SK-N-SH (cell line): ENCODE measurements around the gene SIDT2. TPM values are rescaled to one million over a fixed set of nuclear protein-coding genes. Genes with fewer than 3 reads are reported as not detected.
A peak's percentile ranks its signal among the peaks of the same experiment; 100 is the strongest.

Experiments
- CTCF ChIA-PET: fragments of 300-600, 350-600 bp; formaldehyde crosslinking; extraction: SDS; loops from one replicate; lab custom pipeline; 2021; lab: Yijun Ruan, JAX
- POLR2A ChIA-PET: fragments of 350-600 bp; sonication (Branson Sonifier 250); formaldehyde crosslinking; extraction: SDS; loops from one replicate; lab custom pipeline; 2020; ENCODE audit warnings: antibody characterized with exemption, inconsistent platforms; lab: Yijun Ruan, JAX
- DNase-seq: peaks from one replicate; pipeline ENCODE4 v3.0.0; 2012
- H2AFZ ChIP-seq: fragments of 200-600 bp; sonication (generic); 2 replicates; pipeline ENCODE4 v1.8.1; 2016; ENCODE audit warnings: antibody characterized with exemption, mild to moderate bottlenecking, low read depth
- H3F3A ChIP-seq: fragments of 200-600 bp; sonication (generic); replicated peaks from 2 replicates; pipeline ENCODE3; 2016; ENCODE audit warnings: antibody characterized with exemption, mild to moderate bottlenecking; ENCODE audit not compliant: insufficient read depth
- H3K27ac ChIP-seq, 2 experiments: fragments of 200-500 bp in 1 of 2; fragments of 200-600 bp in 1 of 2; sonication (Bioruptor generic) in 1 of 2; sonication (generic), shearing (Covaris generic) in 1 of 2; 2 replicates each; pipeline versions ENCODE4 v1.5.1 to v1.6.1; 2014 to 2016; ENCODE audit warnings: low read depth in 2 of 2, inconsistent platforms in 1 of 2, low read length in 1 of 2, mild to moderate bottlenecking in 1 of 2, mixed read lengths in 1 of 2
- H3K27me3 ChIP-seq: fragments of 200-600 bp; sonication (generic), shearing (Covaris generic); 2 replicates; pipeline ENCODE4 v1.6.1; 2016; ENCODE audit warnings: mixed run types; ENCODE audit not compliant: insufficient read depth
- H3K36me3 ChIP-seq, 2 experiments: fragments of 200-500 bp in 1 of 2; fragments of 200-600 bp in 1 of 2; sonication (Bioruptor generic) in 1 of 2; sonication (generic) in 1 of 2; replicated peaks in 1 of 2; 2 replicates each; pipeline versions ENCODE3 to v1.5.1; 2014 to 2016; ENCODE audit warnings: low read length in 1 of 2, mild to moderate bottlenecking in 1 of 2; ENCODE audit not compliant: insufficient read depth in 2 of 2, control insufficient read depth in 1 of 2
- H3K4me1 ChIP-seq, 2 experiments: fragments of 200-500 bp in 1 of 2; fragments of 200-600 bp in 1 of 2; sonication (Bioruptor generic) in 1 of 2; sonication (generic), shearing (Covaris generic) in 1 of 2; 2 replicates each; pipeline versions ENCODE4 v1.5.1 to v1.6.1; 2014 to 2016; ENCODE audit warnings: low read depth in 1 of 2, low read length in 1 of 2, mixed run types in 1 of 2; ENCODE audit not compliant: insufficient read depth in 2 of 2, control insufficient read depth in 1 of 2
- H3K4me2 ChIP-seq: fragments of 200-600 bp; sonication (generic), shearing (Covaris generic); 2 replicates; pipeline ENCODE4 v1.6.1; 2017; ENCODE audit warnings: mixed run types
- H3K4me3 ChIP-seq, 2 experiments: fragments of 200-500 bp in 1 of 2; fragments of 200-600 bp in 1 of 2; sonication (Bioruptor generic) in 1 of 2; sonication (generic), shearing (Covaris generic) in 1 of 2; 2 replicates each; pipeline versions ENCODE4 v1.5.1 to v1.8.1; 2014 to 2016; ENCODE audit warnings: low read depth in 2 of 2, inconsistent platforms in 1 of 2, low read length in 1 of 2, mild to moderate bottlenecking in 1 of 2, mixed read lengths in 1 of 2, moderate library complexity in 1 of 2
- H3K79me2 ChIP-seq: fragments of 200-600 bp; sonication (generic); 2 replicates; pipeline ENCODE4 v1.8.1; 2017; ENCODE audit warnings: mild to moderate bottlenecking; ENCODE audit not compliant: insufficient read depth
- H3K9ac ChIP-seq: fragments of 200-600 bp; sonication (generic); 2 replicates; pipeline ENCODE4 v1.6.1; 2017; ENCODE audit warnings: mixed run types
- H3K9me2 ChIP-seq: fragments of 200-600 bp; sonication (generic); 2 replicates; pipeline ENCODE4 v1.6.1; 2017; ENCODE audit warnings: mixed run types
- H3K9me3 ChIP-seq: fragments of 200-600 bp; sonication (generic); 2 replicates; pipeline ENCODE4 v1.6.1; 2017; ENCODE audit warnings: mixed run types, mild to moderate bottlenecking, moderate library complexity
- H4K20me1 ChIP-seq: fragments of 200-600 bp; sonication (generic); 2 replicates; pipeline ENCODE4 v1.6.1; 2017; ENCODE audit warnings: mild to moderate bottlenecking, mixed run types; ENCODE audit not compliant: insufficient read depth
- CHD2 ChIP-seq: fragments of 150-350 bp; IDR thresholded peaks from 2 replicates; pipeline ENCODE4 v1.6.1; 2018; ENCODE audit warnings: low read length; ENCODE audit not compliant: partially characterized antibody
- FOSL2 ChIP-seq: IDR thresholded peaks from 2 replicates; pipeline ENCODE4 v1.4.0; 2012; ENCODE audit warnings: low read depth, mild to moderate bottlenecking, moderate library complexity, borderline replicate concordance
- FOXJ3 ChIP-seq: sonication (generic); formaldehyde crosslinking; IDR thresholded peaks from 2 replicates; pipeline ENCODE4 v1.5.1; 2020; ENCODE audit warnings: mild to moderate bottlenecking, missing genetic modification reagents
- GABPA ChIP-seq: IDR thresholded peaks from 2 replicates; pipeline ENCODE4 v1.4.0; 2012; ENCODE audit warnings: low read depth, mild to moderate bottlenecking
- GATA2 ChIP-seq: sonication (generic); formaldehyde crosslinking; IDR thresholded peaks from 2 replicates; pipeline ENCODE4 v1.5.0; 2020; ENCODE audit warnings: mild to moderate bottlenecking, missing genetic modification reagents
- JUND ChIP-seq: IDR thresholded peaks from 2 replicates; pipeline ENCODE4 v1.4.0; 2012
- MXI1 ChIP-seq: IDR thresholded peaks from 2 replicates; pipeline ENCODE4 v1.6.1; 2012; ENCODE audit warnings: mild to moderate bottlenecking, low read depth, low read length, improper control_type of control experiment
- POLR2AphosphoS5 ChIP-seq: IDR thresholded peaks from 2 replicates; pipeline ENCODE4 v1.6.1; 2012; ENCODE audit warnings: low read depth, low read length
- SIN3A ChIP-seq: IDR thresholded peaks from 2 replicates; pipeline ENCODE4 v1.6.1; 2012; ENCODE audit warnings: low read depth, mild to moderate bottlenecking, low read length, moderate library complexity, borderline replicate concordance
- TEAD4 ChIP-seq: IDR thresholded peaks from 2 replicates; pipeline ENCODE4 v1.4.0; 2012; ENCODE audit warnings: mild to moderate bottlenecking, borderline replicate concordance; ENCODE audit not compliant: insufficient read depth
- YY1 ChIP-seq: IDR thresholded peaks from 2 replicates; pipeline ENCODE4 v1.4.0; 2012; ENCODE audit warnings: low read depth, mild to moderate bottlenecking
- WGBS: methylation state at CpG from one replicate; pipeline ENCODE4 v1.1.6; 2017; ENCODE audit warnings: low lambda C conversion rate; 5-methylcytosine and 5-hydroxymethylcytosine counted together
- polyA plus RNA-seq, 3 experiments: library from polyadenylated mRNA; depleted of rRNA; stranded (reverse); fragments of >200 nt; gene quantifications; 2 replicates each; pipeline ENCODE4 v1.2.3, GENCODE V29; 2012
- TF ChIP-seq, protein P1 (sequence below): IDR thresholded peaks from 2 replicates; pipeline ENCODE4 v1.4.0; 2012; ENCODE audit warnings: low read depth
- TF ChIP-seq, protein P2 (sequence below): IDR thresholded peaks from 2 replicates; pipeline ENCODE4 v1.6.1; 2012; ENCODE audit warnings: mild to moderate bottlenecking, low read depth, low read length, moderate library complexity
- TF ChIP-seq, protein P3 (sequence below): fragments of 150-350 bp; IDR thresholded peaks from 2 replicates; pipeline ENCODE4 v1.6.1; 2017; ENCODE audit warnings: antibody characterized with exemption, low read length, low read depth, borderline replicate concordance
- TF ChIP-seq, protein P4 (sequence below): fragments of 200-600 bp; sonication (generic); IDR thresholded peaks from 2 replicates; pipeline ENCODE4 v1.6.1; 2017; ENCODE audit warnings: antibody characterized with exemption, mild to moderate bottlenecking, moderate library complexity
- TF ChIP-seq, protein P5 (sequence below): fragments of 150-350 bp; IDR thresholded peaks from 2 replicates; pipeline ENCODE4 v1.6.1; 2016; ENCODE audit warnings: mild to moderate bottlenecking, low read depth, low read length

SIDT2 gene
- polyA plus RNA-seq, 1 of the 3 experiments (the other 2 are of a cell fraction): 17.5 TPM

DNA sequence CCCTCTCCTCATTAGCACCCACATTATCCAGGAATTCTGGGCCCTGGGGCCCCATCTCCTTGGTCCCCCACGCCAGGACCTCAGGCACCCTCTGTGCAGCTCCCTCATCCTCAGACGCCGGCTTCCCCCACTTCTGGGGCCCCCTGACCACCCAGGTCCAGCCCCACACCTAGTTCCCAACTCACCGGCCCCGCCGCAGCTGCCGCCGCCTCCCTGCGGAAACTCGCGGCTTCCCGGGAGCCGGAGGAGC, 53.2 kb downstream of the SIDT2 start, which contains the start of gene PCSK7:
Gene PCSK7 (minus strand): TSS at position 232 of the 250 bp plus-strand sequence. CDS start 2,229 bp downstream, outside the sequence.
- Histone ChIP-seq H3K36me3 (peaks cover 11 to 37% of the 10 kb centered on the region in 2 experiments), H3K9me3 (no peaks in the 10 kb centered on the region), H3K27ac (peak within 1 kb of the TSS; percentile 83 to 93), H3F3A (peaks cover 15% of the 10 kb centered on the region), H3K9me2 (no peaks in the 10 kb centered on the region), H3K9ac (peak within 1 kb of the TSS; percentile 87), H3K4me1 (peaks cover 9 to 22% of the 10 kb centered on the region in 2 experiments; a peak in 3 of 4 replicates), H3K27me3 (no peaks in the 10 kb centered on the region), H3K79me2 (peaks cover 68% of the 10 kb centered on the region), H2AFZ (peak within 1 kb of the TSS; percentile 100), H3K4me3 (peak within 1 kb of the TSS; percentile 96 to 99), H3K4me2 (peak within 1 kb of the TSS; percentile 98), H4K20me1 (peaks cover 3% of the 10 kb centered on the region; the same call in 1 of the 2 replicates)
- TF ChIP-seq, protein P1, sequence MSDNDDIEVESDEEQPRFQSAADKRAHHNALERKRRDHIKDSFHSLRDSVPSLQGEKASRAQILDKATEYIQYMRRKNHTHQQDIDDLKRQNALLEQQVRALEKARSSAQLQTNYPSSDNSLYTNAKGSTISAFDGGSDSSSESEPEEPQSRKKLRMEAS: 0 out of 2 replicates have a peak, but pooled peaks have one; percentile 28
- TF ChIP-seq YY1 (no peak), TEAD4 (no peak), MXI1 (peak; percentile 78), GABPA (peak; percentile 76)
- TF ChIP-seq, protein P2, sequence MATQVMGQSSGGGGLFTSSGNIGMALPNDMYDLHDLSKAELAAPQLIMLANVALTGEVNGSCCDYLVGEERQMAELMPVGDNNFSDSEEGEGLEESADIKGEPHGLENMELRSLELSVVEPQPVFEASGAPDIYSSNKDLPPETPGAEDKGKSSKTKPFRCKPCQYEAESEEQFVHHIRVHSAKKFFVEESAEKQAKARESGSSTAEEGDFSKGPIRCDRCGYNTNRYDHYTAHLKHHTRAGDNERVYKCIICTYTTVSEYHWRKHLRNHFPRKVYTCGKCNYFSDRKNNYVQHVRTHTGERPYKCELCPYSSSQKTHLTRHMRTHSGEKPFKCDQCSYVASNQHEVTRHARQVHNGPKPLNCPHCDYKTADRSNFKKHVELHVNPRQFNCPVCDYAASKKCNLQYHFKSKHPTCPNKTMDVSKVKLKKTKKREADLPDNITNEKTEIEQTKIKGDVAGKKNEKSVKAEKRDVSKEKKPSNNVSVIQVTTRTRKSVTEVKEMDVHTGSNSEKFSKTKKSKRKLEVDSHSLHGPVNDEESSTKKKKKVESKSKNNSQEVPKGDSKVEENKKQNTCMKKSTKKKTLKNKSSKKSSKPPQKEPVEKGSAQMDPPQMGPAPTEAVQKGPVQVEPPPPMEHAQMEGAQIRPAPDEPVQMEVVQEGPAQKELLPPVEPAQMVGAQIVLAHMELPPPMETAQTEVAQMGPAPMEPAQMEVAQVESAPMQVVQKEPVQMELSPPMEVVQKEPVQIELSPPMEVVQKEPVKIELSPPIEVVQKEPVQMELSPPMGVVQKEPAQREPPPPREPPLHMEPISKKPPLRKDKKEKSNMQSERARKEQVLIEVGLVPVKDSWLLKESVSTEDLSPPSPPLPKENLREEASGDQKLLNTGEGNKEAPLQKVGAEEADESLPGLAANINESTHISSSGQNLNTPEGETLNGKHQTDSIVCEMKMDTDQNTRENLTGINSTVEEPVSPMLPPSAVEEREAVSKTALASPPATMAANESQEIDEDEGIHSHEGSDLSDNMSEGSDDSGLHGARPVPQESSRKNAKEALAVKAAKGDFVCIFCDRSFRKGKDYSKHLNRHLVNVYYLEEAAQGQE: no peak
- 0% methylated on average over 1 of the region's 13 CpGs for WGBS
- DNase-seq: no peak
- CTCF ChIA-PET: interaction anchor here (0.6 to 3.0 kb wide), 19 partner anchors 10 to 440 kb away, joined by 3 to 21 read pairs (median 3); partner anchors contain the start of genes APOA5, BACE1-AS, PAFAH1B2 and SIDT2
- POLR2A ChIA-PET: interaction anchor here (0.9 to 1.2 kb wide), 4 partner anchors 9 to 96 kb away, joined by 3 to 4 read pairs (median 4); partner anchors contain the start of gene CEP164

DNA sequence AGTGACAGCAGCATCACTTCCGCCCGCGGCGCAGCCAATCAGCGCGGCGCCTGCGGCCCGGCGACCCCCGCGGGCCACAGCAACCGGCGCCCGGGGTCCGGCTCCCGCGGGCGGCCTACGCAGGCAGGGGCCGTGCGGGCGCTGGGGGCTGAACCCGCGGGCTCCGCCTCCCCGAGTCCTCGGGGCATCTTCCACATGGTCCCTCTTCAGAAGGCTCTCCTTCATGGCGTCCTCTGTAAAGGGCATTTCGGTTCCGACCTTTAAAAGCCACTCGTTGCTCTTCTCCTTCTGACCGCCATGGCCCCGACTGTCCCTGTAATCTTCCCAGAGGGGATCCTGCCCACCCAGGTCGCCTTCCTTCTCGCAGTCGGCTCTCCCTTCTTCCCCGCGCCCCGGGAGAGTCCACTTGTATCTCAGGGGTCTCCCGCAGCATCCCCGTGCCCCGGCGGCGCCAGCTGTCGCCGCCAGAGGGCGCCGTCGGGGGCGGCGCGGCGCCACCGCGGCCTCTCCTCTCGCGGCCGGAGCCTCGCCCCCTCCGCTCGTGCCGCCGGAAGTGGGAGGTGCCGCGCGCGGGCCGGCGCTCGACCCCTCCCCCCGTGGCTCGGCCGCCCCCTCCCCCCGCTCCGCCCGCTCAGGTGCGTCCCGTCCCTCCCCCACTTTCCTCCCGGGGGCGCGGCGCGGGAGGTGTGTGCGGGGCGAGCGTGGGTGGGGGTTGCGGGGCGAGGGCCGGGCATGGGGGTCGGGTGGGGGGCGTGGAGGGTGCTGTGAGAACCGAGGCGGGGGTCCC, 53.7 kb downstream of the SIDT2 start, which contains the start of gene RNF214:
Gene RNF214 (plus strand): TSS at position 580 of the 787 bp plus-strand sequence. CDS start 1,602 bp downstream, outside the sequence.
- Histone ChIP-seq H3K9ac (peak within 1 kb of the TSS; percentile 87), H3K4me1 (peaks cover 9 to 22% of the 10 kb centered on the region in 2 experiments; a peak in 3 of 4 replicates), H3K4me3 (peak within 1 kb of the TSS; percentile 96 to 99), H4K20me1 (peaks cover 3% of the 10 kb centered on the region; the same call in 1 of the 2 replicates), H3K4me2 (peak within 1 kb of the TSS; percentile 98), H3K36me3 (peaks cover 11 to 32% of the 10 kb centered on the region in 2 experiments), H2AFZ (peak within 1 kb of the TSS; percentile 100), H3K79me2 (peaks cover 71% of the 10 kb centered on the region), H3K9me2 (no peaks in the 10 kb centered on the region), H3F3A (peaks cover 12% of the 10 kb centered on the region), H3K9me3 (no peaks in the 10 kb centered on the region), H3K27ac (peak within 1 kb of the TSS; percentile 83 to 93), H3K27me3 (no peaks in the 10 kb centered on the region)
- POLR2A ChIA-PET: interaction anchor here (0.7 to 1.2 kb wide), 6 partner anchors 9 to 460 kb away, joined by 3 to 4 read pairs (median 4); partner anchors contain the start of genes BUD13 and CEP164
- CTCF ChIA-PET: interaction anchor here (0.6 to 3.0 kb wide), 18 partner anchors 9 to 441 kb away, joined by 3 to 21 read pairs (median 3); partner anchors contain the start of genes APOA5, BACE1-AS, PAFAH1B2 and SIDT2
- DNase-seq: peak; percentile 99
- WGBS: 0% methylated on average over 22 of the region's 94 CpGs
- peak; percentile 68 for TF ChIP-seq CHD2
- TF ChIP-seq, protein P3, sequence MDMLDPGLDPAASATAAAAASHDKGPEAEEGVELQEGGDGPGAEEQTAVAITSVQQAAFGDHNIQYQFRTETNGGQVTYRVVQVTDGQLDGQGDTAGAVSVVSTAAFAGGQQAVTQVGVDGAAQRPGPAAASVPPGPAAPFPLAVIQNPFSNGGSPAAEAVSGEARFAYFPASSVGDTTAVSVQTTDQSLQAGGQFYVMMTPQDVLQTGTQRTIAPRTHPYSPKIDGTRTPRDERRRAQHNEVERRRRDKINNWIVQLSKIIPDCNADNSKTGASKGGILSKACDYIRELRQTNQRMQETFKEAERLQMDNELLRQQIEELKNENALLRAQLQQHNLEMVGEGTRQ: no peak
- TF ChIP-seq, protein P4, sequence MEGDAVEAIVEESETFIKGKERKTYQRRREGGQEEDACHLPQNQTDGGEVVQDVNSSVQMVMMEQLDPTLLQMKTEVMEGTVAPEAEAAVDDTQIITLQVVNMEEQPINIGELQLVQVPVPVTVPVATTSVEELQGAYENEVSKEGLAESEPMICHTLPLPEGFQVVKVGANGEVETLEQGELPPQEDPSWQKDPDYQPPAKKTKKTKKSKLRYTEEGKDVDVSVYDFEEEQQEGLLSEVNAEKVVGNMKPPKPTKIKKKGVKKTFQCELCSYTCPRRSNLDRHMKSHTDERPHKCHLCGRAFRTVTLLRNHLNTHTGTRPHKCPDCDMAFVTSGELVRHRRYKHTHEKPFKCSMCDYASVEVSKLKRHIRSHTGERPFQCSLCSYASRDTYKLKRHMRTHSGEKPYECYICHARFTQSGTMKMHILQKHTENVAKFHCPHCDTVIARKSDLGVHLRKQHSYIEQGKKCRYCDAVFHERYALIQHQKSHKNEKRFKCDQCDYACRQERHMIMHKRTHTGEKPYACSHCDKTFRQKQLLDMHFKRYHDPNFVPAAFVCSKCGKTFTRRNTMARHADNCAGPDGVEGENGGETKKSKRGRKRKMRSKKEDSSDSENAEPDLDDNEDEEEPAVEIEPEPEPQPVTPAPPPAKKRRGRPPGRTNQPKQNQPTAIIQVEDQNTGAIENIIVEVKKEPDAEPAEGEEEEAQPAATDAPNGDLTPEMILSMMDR: peak; percentile 89
- TF ChIP-seq FOSL2: no peak
- TF ChIP-seq FOXJ3 (CRISPR knock-in tag): no peak
- TF ChIP-seq GATA2 (CRISPR knock-in tag): no peak
- no peak for TF ChIP-seq TEAD4
- TF ChIP-seq, protein P5, sequence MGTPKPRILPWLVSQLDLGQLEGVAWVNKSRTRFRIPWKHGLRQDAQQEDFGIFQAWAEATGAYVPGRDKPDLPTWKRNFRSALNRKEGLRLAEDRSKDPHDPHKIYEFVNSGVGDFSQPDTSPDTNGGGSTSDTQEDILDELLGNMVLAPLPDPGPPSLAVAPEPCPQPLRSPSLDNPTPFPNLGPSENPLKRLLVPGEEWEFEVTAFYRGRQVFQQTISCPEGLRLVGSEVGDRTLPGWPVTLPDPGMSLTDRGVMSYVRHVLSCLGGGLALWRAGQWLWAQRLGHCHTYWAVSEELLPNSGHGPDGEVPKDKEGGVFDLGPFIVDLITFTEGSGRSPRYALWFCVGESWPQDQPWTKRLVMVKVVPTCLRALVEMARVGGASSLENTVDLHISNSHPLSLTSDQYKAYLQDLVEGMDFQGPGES: no peak
- no peak for TF ChIP-seq JUND
- peak; percentile 56 for TF ChIP-seq POLR2AphosphoS5
- peak; percentile 70 for TF ChIP-seq GABPA
- peak; percentile 84; the same call in 1 of the 2 replicates for TF ChIP-seq SIN3A
